DMS153 treated with DMSO at 0.1 percent for 48 hours (cell line): Measurements from ENCODE around the gene RPS16.
A peak's percentile ranks its signal among the peaks of the same experiment; 100 is the strongest.

ENCODE experiments used
- DNase-seq: peaks from one replicate; lab custom pipeline; 2025; ENCODE audit not compliant: unreplicated experiment; lab: John Stamatoyannopoulos, UW

RPS16 gene

DNA sequence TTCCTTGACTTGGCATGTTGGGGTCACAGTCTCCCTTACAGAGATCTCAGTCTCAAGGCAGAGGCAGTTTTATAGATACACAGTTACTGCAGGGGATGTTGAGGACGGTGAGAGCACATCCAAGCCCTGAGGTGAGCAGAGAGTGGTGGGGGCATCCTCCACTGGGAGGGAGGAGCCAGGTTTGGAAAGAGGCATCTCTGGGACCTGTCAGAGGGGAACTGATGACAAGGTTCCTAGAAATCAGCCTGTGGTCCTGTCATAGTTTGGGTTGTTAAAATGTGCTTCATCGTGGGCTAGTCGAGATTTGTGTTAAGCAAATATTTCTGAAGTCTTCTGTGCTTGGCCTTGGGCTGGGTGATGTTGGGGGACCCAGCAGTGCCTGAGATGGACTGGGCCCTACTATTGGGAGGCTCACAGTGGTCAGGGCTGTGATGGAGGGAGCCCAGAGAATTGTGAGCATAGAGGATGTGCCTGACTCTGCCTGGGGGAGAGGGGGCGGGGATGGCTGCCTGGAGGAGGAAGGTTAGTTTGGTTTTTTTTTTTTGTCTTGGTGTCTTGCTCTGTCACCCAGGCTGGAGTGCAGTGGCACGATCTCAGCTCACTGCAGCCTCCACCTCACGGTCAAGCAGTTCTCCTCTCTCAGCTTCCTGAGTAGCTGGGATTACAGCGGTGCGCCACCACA lies 13.5 kb upstream of the RPS16 start:
- DNase-seq: no peak

DNA sequence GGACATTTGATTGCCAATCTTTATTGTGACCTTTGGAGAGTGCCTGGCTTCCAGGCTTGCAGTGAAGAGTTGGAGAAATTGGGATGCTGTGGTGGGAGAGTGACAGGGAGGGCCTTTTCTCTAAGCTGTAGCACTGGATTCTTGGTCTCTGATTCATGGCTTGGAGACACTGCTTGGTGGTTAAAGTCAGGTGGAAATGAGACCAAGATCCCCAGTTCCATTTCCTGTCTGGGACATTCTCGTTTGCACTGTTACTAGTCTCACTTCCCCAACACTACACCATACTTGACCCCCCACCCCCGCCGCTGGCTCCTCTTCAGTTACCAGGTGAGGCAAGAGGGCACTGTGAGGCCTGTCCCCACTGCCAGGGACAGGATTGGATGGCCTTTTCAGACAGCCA lies 12.5 kb upstream of the RPS16 start:
- no peak for DNase-seq

DNA sequence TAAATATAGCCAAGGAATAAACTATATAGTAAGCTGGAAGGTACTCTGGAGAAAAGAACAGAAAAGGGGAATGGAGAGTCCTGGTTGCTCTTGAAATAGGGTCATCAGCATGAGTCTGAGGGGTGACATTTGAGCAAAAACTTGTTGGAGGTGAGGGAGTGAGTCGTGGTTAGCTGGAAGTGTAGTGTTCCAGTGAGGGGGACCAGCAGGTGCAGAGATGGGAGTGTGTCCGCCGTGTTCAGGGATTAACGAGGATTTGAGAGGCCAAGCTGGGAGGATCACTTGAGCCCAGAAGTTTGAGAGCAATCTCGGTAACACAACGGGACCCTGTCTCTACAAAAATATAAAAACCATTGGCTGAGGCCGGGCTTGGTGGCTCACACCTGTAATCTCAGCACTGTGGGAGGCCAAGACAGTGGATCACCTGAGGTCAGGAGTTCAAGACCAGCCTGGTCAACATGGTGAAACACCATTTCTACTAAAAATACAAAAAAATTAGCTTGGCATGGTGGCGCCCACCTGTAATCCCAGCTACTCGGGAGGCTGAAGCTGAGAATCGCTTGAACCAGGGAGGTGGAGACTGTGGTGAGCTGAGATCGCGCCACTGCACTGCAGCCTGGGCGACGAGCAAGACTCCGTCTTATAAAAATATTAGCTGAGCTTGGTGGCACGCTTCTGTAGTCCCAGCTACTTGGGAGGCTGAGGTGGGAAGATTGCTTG lies 10.8 kb upstream of the RPS16 start:
- DNase-seq: no peak

DNA sequence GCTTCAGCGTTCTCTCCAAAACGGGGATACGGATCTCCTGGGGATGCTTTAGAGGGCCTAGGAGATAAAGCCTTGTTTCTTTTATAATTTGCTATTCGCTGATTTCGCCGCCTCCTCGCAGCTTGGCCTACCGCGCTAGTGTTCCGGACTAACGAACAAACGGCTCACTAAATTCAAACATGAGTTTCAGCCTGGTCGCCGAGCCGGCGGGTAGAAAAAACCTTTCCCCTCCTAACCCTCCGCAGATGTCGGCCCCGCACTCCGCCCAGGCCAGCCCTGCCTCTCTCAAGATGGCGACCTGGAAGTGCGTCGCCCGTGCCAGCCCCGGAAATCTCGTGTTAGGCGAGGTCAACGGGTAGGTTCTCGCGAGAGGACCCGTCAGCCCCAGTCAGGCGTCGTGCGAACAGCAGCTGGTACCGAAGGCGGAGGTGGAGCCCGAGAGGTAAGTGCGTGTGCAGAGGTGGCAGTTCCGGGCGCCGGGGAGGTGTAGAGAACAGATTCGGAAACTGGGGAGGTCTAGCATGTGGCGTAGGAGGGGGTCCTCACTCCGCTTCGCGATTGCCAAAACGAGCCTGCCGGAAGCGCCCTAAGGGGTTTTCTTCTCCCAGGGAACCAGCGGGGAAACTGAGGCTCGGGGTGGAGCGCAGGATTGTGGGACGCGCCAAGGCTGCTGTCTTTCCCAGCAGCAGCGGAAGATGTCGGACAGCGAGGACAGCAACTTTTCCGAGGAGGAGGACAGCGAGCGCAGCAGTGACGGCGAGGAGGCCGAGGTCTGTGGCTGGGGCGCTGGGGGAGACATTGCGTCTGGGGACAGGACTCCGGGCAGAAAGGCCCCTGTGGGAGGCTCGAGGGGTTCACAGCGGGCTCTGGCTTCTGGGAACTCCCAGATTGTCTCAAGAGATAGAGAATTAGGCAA lies 9.7 kb upstream of the RPS16 start, which contains the start of gene SUPT5H:
TSS of gene SUPT5H (plus strand) at position 387 of the 916 bp plus-strand sequence. CDS start at position 696, 309 bp downstream.
- peak; percentile 86 for DNase-seq

DNA sequence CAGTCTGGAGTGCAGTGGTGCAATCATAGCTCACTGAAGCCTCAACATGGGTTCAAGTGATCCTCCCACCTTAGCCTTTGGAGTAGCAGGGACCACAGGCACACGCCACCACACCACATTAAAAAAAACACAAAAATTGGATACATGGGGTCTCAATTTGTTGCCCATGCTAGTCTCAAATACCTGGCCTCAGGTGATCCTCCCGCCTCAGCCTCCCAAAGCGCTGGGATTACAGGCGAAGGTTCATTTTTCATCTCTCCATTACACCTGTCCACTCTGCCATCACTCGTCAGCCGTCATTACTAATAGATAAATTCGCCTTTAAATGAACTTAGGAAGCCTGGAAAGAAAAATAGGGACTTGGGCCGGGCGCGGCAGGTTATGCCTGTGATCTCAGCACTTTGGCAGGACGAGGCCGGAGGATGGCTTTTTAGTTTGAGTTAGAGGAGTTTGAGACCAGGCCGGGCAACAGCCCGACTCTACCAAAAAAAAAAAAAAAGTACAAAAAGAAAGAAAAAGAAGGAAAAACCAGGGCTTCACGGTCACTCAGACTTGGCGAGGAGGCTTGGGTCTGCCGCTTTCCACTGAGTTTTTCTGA lies 8.9 kb upstream of the RPS16 start:
- DNase-seq: no peak

DNA sequence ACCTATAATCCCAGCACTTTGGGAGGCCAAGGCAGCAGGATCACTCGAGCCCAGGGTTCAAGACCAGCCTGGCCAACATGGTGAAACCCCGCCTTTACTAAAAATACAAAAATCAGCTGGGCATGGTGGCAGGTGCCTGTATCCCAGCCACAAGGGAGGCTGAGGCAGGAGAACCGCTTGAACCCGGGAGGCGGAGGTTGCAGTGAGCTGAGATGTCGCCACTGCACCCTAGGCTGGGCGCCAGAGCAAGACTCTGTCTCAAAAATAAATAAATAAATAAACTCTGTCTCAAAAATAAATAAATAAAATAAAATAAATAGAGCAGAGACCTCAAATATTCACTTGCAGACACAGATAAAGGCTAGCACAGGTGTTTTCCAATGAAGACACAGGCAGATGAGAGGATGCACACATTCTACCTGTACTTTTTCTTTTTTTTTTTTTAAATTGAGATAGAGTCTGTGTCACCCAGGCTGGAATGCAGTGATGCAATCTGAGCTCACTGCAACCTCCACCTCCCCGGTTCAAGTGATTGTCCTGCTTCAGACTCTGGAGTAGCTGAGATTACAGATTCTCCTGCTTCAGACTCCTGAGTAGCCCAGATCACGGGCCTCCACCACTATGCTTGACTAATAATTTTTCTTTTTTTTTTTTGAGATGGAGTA lies 2.7 kb upstream of the RPS16 start:
- no peak for DNase-seq

DNA sequence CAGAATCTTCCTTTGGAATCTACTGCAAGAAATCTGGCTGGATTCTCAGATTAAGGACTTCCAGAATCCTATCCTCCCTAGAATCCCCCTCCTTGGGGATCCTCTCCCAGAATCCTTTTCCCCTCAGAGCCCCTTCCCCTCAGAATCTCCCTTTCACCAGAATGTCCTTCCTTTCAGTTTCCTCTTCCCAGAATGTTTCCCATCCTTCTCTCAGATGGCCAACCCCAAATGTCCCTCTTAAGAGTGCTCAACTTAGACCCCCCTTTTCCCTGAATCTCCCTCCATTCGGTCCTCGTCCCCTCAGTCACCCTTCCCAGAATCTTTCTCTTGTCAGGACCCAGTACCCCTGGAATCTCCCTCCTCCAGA lies 584 bp upstream of the RPS16 start:
- no peak for DNase-seq

DNA sequence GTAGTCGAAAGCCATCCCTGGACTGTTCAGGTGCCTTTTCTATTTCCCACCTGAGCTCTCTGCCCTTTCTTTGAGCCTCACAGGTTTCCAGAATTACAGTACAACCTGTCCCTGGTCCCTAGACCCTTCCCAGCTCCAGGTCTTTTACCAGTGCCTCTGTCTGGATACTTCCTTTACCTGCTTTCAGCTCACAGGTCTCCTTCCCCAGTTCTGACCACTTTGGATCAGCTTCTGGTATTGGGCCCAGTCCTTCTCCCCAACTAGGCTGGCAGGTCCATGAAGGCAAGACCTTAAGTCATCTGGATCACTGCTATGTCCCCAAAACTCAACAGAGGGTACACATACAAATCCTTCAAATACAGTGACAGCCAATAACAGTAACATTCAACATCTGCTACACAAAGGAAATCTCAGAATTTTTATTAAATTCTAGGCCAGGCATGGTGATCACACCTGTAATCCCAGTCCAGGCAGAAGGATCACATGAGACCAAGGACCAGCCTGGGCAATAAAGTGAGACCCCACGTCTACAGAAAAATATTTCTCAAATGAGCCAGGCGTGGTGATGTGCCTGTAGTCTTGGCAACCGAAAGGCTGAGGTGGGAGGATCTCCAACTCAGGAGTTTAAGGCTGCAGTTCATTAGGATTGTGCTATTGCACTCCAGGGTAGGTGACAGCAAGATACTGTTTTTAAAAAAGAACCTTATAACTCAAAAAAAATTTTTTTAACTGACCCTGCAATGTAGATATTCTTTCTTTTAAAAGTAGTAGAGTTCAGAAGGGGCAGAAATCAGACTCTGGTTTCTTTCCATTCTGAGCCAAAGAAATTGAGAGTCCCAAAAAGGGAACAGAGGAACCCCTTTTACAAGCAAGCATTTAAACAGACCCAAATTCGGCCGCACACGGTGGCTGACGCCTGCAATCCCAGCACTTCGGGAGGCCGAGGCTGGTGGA lies 1.3 kb downstream of the RPS16 start:
- DNase-seq: no peak

DNA sequence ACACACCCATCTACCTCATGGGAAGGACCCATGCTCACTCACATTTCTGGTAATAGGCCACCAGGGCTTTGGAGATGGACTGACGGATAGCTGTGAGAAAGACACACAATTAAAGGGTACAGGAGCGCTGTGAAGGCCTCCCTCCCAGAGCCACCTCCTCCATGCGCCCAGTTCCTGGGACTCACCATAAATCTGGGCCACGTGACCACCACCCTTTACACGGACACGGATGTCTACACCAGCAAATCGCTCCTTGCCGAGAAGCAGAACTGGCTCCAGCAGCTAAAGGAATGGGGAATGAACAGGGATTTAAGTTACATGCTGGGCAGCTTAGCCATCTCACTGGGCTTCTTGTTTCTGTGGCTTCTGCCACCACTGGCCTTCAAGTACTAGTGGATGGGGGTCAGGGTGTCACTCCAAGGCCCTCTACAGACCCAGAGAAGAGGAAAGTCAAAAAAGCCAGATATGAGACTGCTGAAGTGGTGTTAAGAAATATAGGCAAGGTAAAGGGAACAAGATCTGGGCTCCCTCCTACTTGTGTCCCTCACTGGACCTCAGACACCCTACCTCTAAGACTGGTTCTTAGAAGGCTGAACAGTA lies 2.2 kb downstream of the RPS16 start:
- no peak for DNase-seq

DNA sequence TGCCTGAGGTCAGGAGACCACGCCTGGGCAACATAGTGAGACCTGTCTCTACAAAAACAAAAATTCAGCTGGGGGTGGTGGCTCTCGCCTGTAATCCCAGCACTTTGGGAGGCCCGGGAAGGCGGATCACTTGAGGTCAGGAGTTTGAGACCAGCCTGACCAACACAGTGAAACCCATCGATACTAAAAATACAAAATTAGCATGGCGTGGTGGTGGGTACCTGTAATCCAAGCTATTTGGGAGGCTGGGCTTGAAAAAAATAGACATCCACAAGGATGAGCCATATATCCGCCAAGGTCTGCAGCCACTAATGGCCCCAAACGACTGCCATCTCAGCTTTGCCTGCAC lies 3.1 kb downstream of the RPS16 start:
- no peak for DNase-seq

DNA sequence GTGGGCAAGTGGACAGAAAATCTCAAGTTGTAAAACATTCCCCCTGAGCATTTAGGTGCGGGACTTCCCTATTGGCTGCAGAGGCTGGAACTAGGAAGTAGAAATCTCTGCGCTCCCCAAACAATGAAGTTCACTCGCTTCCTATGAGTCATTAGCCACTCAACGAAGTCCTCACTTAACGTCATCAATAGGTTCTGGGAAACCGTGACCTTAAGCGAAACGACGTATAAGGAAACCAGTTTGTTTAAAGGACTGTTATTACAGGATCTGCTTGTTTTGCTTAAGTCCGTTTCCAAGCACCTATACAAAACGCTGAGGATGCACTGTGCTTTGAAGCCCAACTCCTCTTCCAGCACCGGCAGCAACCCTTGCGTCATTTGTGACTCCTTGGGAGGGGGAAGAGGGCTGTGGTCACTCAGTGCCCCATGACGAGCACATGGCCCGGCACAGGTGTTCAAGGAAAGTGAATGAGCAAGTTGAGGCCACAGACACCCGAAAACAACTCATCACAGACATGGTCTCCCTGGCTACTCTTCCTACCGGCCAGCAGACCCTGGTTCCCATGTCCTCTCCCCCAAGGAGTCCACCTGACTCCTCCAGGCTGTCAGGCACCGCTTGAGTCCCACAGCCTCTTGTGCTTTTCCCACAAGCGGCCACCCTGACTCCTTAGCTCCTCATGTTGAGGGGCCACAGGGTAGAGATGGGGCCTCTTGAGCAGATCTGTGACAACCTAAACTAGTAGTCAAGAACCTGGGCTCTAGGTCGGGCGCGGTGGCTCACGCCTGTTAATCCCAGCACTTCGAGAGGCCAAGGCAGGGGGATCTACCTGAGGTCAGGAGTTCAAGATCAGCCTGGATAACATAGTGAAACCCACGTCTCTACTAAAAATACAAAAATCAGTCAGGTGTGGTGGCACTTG lies 4.8 kb downstream of the RPS16 start:
- DNase-seq: peak; percentile 78

DNA sequence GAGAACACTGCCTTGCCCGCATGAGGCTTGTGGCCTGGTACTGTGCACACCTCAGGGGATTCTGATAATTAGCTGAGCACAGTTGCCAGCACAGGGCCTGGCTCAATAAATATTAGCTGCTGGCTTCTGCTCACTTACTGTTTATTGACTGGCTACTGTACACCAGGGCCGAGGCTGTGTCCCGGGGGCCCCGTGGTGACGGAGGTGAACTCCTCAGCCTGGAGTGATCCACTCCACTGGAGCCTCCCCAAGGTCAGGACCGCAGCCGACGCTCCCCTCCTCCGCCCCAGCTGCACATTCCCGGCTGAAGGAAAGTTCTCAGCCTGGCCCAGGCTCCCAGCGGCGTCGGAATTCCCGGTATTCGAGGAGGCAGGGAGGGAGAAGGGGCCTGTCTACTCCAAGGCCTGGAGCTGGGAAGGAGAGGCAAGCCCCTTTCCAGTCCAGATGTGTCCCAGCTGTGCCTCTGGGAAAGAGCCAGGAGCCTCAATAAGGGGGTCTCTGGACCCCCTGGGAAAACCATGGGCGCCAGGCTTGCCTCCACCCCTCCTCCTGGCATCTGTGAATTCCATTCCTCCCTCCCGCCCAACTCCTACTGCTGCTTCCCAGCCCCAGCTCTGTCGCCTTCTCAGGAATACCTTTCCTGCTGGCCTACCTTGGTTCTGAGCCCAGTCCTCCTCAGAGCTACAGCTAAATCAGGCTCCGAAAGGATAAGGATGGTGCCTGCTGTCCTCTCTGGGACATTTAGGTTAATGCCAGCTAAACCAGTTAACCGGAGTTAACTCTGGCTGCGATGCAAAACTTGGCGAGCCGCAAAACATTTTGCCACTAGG lies 7.3 kb downstream of the RPS16 start:
- DNase-seq: no peak

DNA sequence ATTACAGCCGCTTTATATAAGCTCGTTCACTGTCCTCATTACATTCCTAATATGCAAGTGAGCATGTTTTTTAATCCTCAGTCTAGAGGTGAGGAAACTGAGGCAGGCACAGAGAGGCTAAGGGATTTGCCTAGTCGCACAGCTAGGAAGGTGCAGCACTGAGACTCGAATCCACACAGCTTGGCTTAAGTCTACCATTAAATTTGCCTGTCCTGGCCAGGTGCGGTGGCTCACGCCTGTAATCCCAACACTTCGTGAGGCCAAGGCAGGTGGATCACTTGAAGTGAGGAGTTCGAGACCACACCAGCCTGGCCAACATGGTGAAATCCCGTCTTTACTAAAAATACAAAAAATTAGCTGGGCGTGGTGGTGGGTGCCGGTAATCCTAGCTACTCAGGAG lies 8.0 kb downstream of the RPS16 start:
- no peak for DNase-seq

DNA sequence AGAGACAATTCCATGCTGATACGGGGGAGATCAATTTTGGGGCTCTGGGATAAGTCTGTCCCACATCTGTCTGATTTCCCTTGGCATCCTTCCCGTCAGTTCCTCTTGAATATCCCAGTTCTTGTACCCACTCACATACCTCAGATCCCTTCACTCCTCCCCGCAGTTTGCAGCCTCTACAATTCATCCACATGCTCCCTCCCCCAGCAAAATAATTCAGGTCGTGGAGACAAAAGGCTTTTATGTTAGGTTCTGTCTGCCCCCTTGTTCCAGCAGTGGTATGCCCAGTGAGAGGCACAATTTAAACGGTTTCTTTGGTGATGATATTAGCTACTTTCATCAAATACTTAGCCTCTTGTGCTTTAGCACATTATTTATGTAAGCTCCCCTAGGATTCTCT lies 9.6 kb downstream of the RPS16 start:
- no peak for DNase-seq

DNA sequence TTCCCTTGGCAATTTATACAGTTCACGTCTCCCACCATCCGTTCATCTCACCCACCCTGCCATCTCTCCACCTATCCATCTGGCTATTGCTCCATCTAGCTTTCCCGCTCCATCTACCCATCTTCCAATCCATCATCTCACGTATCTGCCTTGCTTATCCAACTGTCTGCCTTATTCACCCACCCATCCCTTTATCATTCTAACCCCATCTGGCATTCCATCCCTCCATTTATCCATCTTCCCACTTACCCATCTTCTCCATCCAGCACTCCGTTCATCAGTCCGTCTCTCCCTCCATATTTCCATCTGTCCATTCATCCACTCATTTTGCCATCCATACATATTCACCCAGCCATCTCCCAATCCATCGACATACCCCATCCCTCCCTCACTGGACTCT lies 10.0 kb downstream of the RPS16 start:
- no peak for DNase-seq

DNA sequence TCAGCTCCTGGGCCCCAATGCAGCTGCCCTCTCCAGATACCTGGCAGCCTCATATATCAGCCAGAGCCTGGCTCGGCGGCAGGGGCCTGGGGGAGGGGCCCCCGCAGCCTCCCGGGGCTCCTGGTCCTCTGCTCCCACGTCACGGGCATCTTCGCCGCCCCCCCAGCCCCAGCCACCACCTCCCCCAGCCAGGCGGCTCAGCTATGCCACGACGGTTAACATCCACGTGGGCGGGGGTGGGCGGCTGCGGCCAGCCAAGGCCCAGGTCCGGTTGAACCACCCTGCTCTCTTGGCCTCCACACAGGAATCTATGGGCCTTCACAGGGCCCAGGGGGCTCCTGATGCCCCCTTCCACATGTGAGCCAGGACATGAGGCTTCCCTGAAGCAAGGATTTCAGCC lies 10.8 kb downstream of the RPS16 start:
- DNase-seq: no peak

DNA sequence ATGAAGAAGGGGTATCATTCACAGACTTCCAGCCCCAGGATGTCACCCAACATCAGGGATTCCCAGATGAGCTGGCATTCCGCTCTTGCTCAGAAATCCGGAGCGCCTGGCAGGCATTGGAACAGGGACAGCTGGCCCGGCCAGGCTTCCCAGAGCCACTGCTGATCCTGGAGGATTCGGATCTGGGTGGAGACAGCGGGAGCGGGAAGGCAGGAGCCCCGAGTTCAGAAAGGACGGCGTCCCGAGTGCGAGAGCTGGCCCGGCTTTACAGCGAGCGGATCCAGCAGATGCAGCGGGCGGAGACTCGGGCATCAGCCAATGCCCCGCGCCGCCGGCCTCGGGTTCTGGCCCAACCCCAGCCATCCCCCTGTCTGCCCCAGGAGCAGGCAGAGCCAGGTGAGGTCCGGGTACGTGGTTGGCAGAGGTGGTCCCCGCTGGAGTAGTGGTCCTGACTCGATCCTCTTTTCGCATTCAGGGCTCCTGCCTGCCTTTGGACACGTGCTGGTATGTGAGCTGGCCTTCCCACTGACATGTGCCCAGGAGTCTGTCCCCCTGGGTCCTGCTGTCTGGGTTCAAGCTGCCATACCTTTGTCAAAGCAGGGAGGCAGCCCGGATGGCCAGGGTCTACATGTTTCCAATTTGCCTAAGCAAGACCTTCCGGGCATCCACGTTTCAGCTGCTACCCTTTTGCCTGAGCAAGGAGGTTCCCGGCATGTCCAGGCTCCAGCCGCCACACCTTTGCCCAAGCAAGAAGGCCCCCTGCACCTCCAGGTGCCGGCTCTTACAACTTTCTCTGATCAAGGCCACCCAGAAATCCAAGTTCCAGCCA lies 12.3 kb downstream of the RPS16 start:
- DNase-seq: no peak
